Endothelial cell of umbilical vein (primary cell): ENCODE measurements around the gene FLT4. TPM values are rescaled to one million over a fixed set of nuclear protein-coding genes. Genes with fewer than 3 reads are reported as not detected.
"Not testable (repeated sequence)": the region's sequence is repeated elsewhere in the genome, so short reads cannot be mapped to it uniquely, and the experiment has no call there.

Source experiments
- BruUV-seq: library from RNA; stranded (reverse); fragments of 400-500 nt; replicated peaks from 2 replicates; lab custom pipeline; 2021; lab: Mats Ljungman, UMichigan
- CTCF ChIA-PET: fragments of 300-600, 350-600 bp; sonication (Branson Sonifier 250); formaldehyde crosslinking; loops from one replicate; lab custom pipeline; 2021; ENCODE audit warnings: antibody characterized with exemption, inconsistent platforms; lab: Charles Lee
- POLR2A ChIA-PET: fragments of 300-600, 350-600 bp; sonication (Branson Sonifier 250); formaldehyde crosslinking; loops from one replicate; lab custom pipeline; 2021; ENCODE audit warnings: antibody characterized with exemption, inconsistent platforms; lab: Charles Lee
- DNase-seq: peaks from one replicate; pipeline ENCODE4 v3.0.0-alpha.2; 2011; ENCODE audit warnings: low read depth, low spot score
- FAIRE-seq: peaks from 2 replicates; lab custom pipeline; 2011; peaks lifted over from hg19 to GRCh38; lab: Jason Lieb, UNC
- H2AFZ ChIP-seq: 2 replicates; pipeline ENCODE4 v1.6.0; 2012; ENCODE audit warnings: low read depth, low read length, control low read depth, inconsistent platforms
- H3K27ac ChIP-seq: 2 replicates; pipeline ENCODE4 v1.5.1; 2011; ENCODE audit warnings: low read depth, mild to moderate bottlenecking, control low read depth, low read length, moderate library complexity; ENCODE audit not compliant: insufficient read depth
- H3K27me3 ChIP-seq, 2 experiments: 2 replicates each; pipeline versions ENCODE4 v1.6.0 to v1.6.1; 2011; ENCODE audit warnings: low read length in 2 of 2, mixed read lengths in 1 of 2; ENCODE audit not compliant: control insufficient read depth in 2 of 2, insufficient read depth in 2 of 2
- H3K36me3 ChIP-seq, 2 experiments: 2 replicates in 1 of 2; 3 replicates in 1 of 2; pipeline ENCODE4 v1.5.1; 2011; ENCODE audit warnings: low read length in 2 of 2, mild to moderate bottlenecking in 1 of 2, moderate library complexity in 1 of 2; ENCODE audit not compliant: control insufficient read depth in 2 of 2, insufficient read depth in 2 of 2; ENCODE audit errors: extremely low read depth in 1 of 2
- H3K4me1 ChIP-seq: 3 replicates; pipeline ENCODE4 v1.5.1; 2011; ENCODE audit warnings: mild to moderate bottlenecking, low read length; ENCODE audit not compliant: control insufficient read depth, insufficient read depth; ENCODE audit errors: extremely low read depth
- H3K4me2 ChIP-seq: 2 replicates; pipeline ENCODE4 v1.6.1; 2011; ENCODE audit warnings: low read length, control low read depth, mixed read lengths; ENCODE audit not compliant: insufficient read depth
- H3K4me3 ChIP-seq, 3 experiments: fragments of 200-600 bp in 1 of 3; sonication (generic), shearing (Covaris generic) in 1 of 3; replicated peaks in 1 of 3; 2 replicates each; pipeline ENCODE4 v1.5.1; 2011 to 2016; ENCODE audit warnings: control low read depth in 3 of 3, low read length in 3 of 3, mild to moderate bottlenecking in 2 of 3, inconsistent platforms in 1 of 3, low read depth in 1 of 3, moderate library complexity in 1 of 3; ENCODE audit not compliant: insufficient read depth in 1 of 3
- H3K79me2 ChIP-seq: 2 replicates; pipeline ENCODE4 v1.6.0; 2012; ENCODE audit warnings: low read length, inconsistent platforms; ENCODE audit not compliant: control insufficient read depth, insufficient read depth
- H3K9ac ChIP-seq: replicated peaks from 2 replicates; pipeline ENCODE3; 2011; ENCODE audit warnings: low read length, control low read depth; ENCODE audit not compliant: insufficient read depth; ENCODE audit errors: extremely low read depth
- H3K9me1 ChIP-seq: replicated peaks from 3 replicates; pipeline ENCODE4 v1.6.0; 2011; ENCODE audit warnings: mild to moderate bottlenecking, low read length; ENCODE audit not compliant: control insufficient read depth, insufficient read depth; ENCODE audit errors: extremely low read depth
- H3K9me3 ChIP-seq: replicated peaks from 2 replicates; pipeline ENCODE4 v1.5.1; 2012; ENCODE audit warnings: low read length, inconsistent platforms; ENCODE audit not compliant: control insufficient read depth, insufficient read depth
- H4K20me1 ChIP-seq: replicated peaks from 2 replicates; pipeline ENCODE3; 2011; ENCODE audit warnings: mild to moderate bottlenecking, low read length; ENCODE audit not compliant: control insufficient read depth, insufficient read depth; ENCODE audit errors: extremely low read depth
- CTCF ChIP-seq, 2 donors: IDR thresholded peaks; 1 replicate in 1 of 2; 2 replicates in 1 of 2; pipeline ENCODE4 v1.5.1; 2011; ENCODE audit warnings: low read length in 2 of 2, mild to moderate bottlenecking in 2 of 2, moderate library complexity in 2 of 2, control low read depth in 1 of 2, inconsistent platforms in 1 of 2, low read depth in 1 of 2; ENCODE audit not compliant: insufficient read depth in 1 of 2; ENCODE audit errors: extremely low read depth in 1 of 2
- EZH2 ChIP-seq: IDR thresholded peaks from 2 replicates; pipeline ENCODE4 v1.6.1; 2012; ENCODE audit warnings: borderline replicate concordance, low read depth, mild to moderate bottlenecking, moderate library complexity, low read length, inconsistent platforms; ENCODE audit not compliant: severe bottlenecking
- GATA2 ChIP-seq: IDR thresholded peaks from 2 replicates; pipeline ENCODE4 v1.7.0; 2011; ENCODE audit warnings: low read depth, mild to moderate bottlenecking, moderate library complexity, mixed read lengths, low read length; ENCODE audit not compliant: insufficient read length, insufficient read depth
- JUN ChIP-seq: IDR thresholded peaks from 2 replicates; pipeline ENCODE4 v1.6.1; 2011; ENCODE audit warnings: borderline replicate concordance, low read depth; ENCODE audit not compliant: insufficient read length, insufficient read depth
- MAX ChIP-seq: IDR thresholded peaks from 2 replicates; pipeline ENCODE4 v1.6.1; 2011; ENCODE audit not compliant: insufficient read depth, insufficient read length
- POLR2AphosphoS5 ChIP-seq: IDR thresholded peaks from 2 replicates; pipeline ENCODE4 v1.6.1; 2012; ENCODE audit warnings: low read depth, mild to moderate bottlenecking, control low read depth, low read length, moderate library complexity; ENCODE audit not compliant: insufficient read depth
- dilution Hi-C: fragments of 300-500 bp; cut with MboI; formaldehyde crosslinking; loops from one replicate; pipeline ENCODE4 v1.15.0; 2019; ENCODE audit warnings: low sequenced_read_pairs; ENCODE audit not compliant: extremely low pct_ligation_motif_present
- intact Hi-C: fragments of 100-400 bp; cut with micrococcal nuclease; formaldehyde crosslinking; loops from one replicate; pipeline ENCODE4 v1.10.0; 2022
- polyA plus RNA-seq, 4 experiments: library from polyadenylated mRNA; depleted of rRNA in 3 of 4; stranded (reverse) in 3 of 4; unstranded in 1 of 4; fragments of >200 nt; gene quantifications; 2 replicates each; pipeline versions ENCODE4 v1.2.1 to v1.2.3, GENCODE V29; 2011 to 2012; ENCODE audit warnings: missing spikeins in 1 of 4
- total RNA-seq: library from RNA; stranded (reverse); gene quantifications from 2 replicates; pipeline ENCODE4 v1.2.3, GENCODE V29; 2021

Gene FLT4
- total and polyA plus RNA-seq, 2 donors (not counting 3 experiments of a cell fraction or from before 2014, with no cell fraction given), result 44.4 to 71.5 TPM

GRCh38 chr5:180675036-180675635, 25.7 kb upstream of the FLT4 start:
- Histone ChIP-seq H3K36me3 (no peaks in the 10 kb centered on the region), H2AFZ (no peak overlapping the region), H3K9me3 (no peaks in the 10 kb centered on the region), H3K27me3 (peaks cover 10% of the 10 kb centered on the region in 2 experiments), H3K9ac (no peak overlapping the region), H3K4me3 (no peak overlapping the region), H3K79me2 (no peaks in the 10 kb centered on the region), H3K4me1 (no peaks in the 10 kb centered on the region), H3K27ac (no peak overlapping the region), H3K9me1 (no peaks in the 10 kb centered on the region), H3K4me2 (no peak overlapping the region), H4K20me1 (no peaks in the 10 kb centered on the region)
- BruUV-seq, result no TSS peak
- POLR2A ChIA-PET, result no interaction called here
- no peak for TF ChIP-seq CTCF (IDR thresholded peaks at IDR 0.05; ENCODE audit: extremely low read depth in 1 of 2, insufficient read depth in 1 of 2, low read depth in 1 of 2, low read length in 2 of 2)
- no peak for TF ChIP-seq JUN
- no peak for TF ChIP-seq MAX
- no peak for TF ChIP-seq POLR2AphosphoS5
- no peak for TF ChIP-seq GATA2
- no peak for TF ChIP-seq EZH2
- dilution Hi-C loops (no loop called here), intact Hi-C loops (no loop called here)
- FAIRE-seq (no peak), DNase-seq (no peak)
- CTCF ChIA-PET, result no interaction called here

GRCh38 chr5:180674090-180674475, 24.7 kb upstream of the FLT4 start:
- H3K4me1 ChIP-seq, H3K4me2 ChIP-seq, H3K9ac ChIP-seq, dilution Hi-C loops, DNase-seq, H4K20me1 ChIP-seq, BruUV-seq, H3K9me3 ChIP-seq, H3K36me3 ChIP-seq, H3K9me1 ChIP-seq, FAIRE-seq, POLR2A ChIA-PET, H2AFZ ChIP-seq, H3K4me3 ChIP-seq, CTCF ChIA-PET, H3K79me2 ChIP-seq, H3K27ac ChIP-seq: not testable (repeated sequence)
- intact Hi-C loops, result loop anchor here (5.0 kb wide), 2 partner anchors 182 to 202 kb away; partner anchors contain the start of gene CNOT6
- H3K27me3 ChIP-seq, result peaks cover 10% of the 10 kb centered on the region in 2 experiments
